RCC 7860 (cell line): ENCODE data around the gene FNDC3B.
A peak's percentile ranks its signal among the peaks of the same experiment; 100 is the strongest.

Experiments
- DNase-seq: peaks from one replicate; pipeline ENCODE4 v3.0.0-alpha.2; 2015; ENCODE audit warnings: low spot score
- FAIRE-seq: peaks from 2 replicates; lab custom pipeline; 2012; peaks lifted over from hg19 to GRCh38; lab: Jason Lieb, UNC

Gene FNDC3B

GRCh38 chr3:172372895-172373294, 333.5 kb downstream of the FNDC3B start:
- FAIRE-seq: no peak
- no peak for DNase-seq

- DNase-seq (no peak), FAIRE-seq (no peak)
Measured at GRCh38 chr3:172373912-172374311, 334.5 kb downstream of the FNDC3B start.

DNA sequence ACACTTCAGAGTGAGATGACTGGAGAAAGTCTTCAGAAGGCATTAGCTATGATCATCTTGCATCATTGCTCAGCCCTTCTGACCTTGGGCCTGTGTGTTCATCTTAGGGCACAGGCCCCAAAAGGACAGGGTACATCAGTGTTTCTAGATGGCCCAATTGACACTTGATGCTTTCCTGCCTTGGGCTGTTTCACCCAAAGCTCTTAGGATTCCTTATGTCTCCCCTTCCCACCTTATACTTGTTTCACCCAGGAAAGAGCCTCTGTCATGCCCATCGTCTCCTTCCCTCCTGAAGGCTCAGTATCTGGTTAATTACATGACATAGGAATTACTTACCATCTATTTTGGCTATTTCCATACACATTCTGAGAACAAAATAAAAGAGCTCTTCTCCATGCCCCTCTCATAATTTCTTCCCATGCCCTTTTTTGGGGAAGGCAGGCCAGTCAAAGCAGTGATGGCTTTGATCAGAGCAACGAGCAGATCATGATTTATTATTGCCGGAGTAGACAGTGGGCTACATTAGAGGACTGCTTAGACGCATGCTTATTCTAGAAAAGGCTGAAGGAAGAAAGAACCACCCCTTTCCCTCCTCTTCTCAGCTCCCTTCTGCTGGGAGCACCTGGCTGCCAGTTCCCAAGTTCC, 335.9 kb downstream of the FNDC3B start:
- FAIRE-seq: no peak
- DNase-seq: no peak

DNA sequence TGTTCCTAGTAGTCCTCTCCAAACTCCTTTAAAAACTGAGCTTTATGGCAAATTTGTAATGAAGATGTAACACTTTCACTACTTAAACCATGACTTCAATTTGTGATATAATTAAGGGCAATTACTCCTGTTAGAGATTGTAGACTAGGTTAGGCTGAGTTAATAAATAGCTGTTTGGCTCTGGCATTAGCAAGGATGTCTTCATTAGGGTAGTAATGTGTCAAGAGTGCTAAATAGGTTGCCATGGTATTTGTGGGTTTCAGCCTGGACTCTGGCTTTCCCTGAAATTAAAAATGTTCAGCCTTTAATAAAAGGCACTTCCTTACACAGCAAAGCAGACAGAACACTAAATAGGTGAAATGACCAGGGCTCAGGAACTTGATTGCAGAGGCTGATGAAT, 337.0 kb downstream of the FNDC3B start:
- DNase-seq (no peak), FAIRE-seq (no peak)

DNA sequence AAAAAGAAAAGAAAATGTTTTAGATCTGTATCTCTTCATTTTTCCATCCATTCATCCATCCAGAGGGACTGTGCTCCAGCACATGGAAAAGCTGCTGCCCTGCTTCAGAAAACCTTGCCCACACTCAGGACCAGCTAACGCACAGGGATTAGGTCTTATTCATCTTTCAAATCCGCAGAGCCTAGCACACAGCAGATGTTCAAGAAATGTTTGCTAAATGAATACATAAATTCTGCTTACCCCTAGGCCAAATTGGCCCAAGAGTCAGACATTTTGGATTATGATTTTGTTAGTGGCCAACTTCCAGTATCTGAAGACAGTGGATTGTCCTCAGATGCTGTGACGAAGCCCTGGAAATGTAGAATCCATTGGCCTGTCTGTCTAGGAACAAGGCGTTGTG, 337.5 kb downstream of the FNDC3B start:
- FAIRE-seq: no peak
- DNase-seq: no peak

- DNase-seq (no peak), FAIRE-seq (no peak)
Measured at GRCh38 chr3:172378439-172378838, 339.1 kb downstream of the FNDC3B start.

DNA sequence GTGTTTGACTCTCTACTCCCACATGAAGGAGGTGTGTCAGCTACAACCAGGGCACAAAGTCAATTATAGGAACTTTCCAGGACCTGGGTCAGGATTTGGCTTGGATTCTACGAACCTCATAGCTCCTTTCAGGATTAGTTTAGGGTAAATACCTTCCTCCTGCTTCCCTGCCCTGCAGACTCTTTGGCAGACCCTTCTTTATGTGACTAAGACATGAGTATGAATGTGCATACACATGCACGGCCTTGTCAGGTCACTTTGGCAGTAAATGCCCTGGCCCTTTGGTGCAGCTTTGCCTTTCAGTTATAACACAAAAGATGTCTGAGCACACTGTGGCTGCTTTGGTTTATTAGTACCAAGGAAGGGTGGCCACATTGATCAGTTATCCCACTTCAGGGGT, 340.0 kb downstream of the FNDC3B start:
- no peak for FAIRE-seq
- no peak for DNase-seq

GRCh38 chr3:172380632-172381031, 341.3 kb downstream of the FNDC3B start:
- FAIRE-seq (no peak), DNase-seq (no peak)

GRCh38 chr3:172383306-172383796, 344.0 kb downstream of the FNDC3B start:
- FAIRE-seq (no peak), DNase-seq (no peak)

- FAIRE-seq (peak; percentile 14), DNase-seq (no peak)
Measured at GRCh38 chr3:172384836-172385235, 345.5 kb downstream of the FNDC3B start.

DNA sequence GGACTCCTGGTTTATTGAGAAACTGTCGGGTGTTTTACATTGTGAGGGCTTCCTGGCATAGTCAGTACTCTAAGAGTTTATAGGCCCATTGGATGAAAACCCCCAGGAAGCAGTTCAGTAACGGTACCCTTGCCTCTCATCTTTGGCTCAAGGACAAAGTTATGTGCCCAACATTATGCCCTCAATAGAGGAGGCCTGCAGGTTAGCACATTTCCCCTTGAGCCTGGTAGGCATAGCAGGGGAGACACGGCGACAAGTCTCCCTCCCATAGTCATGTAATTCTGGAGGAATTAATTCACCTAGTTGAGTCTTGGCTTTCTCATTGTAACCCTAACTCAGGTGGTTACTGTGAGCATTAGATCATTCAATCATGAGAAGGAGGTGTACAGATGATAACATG, 348.4 kb downstream of the FNDC3B start:
- DNase-seq (no peak), FAIRE-seq (no peak)

DNA sequence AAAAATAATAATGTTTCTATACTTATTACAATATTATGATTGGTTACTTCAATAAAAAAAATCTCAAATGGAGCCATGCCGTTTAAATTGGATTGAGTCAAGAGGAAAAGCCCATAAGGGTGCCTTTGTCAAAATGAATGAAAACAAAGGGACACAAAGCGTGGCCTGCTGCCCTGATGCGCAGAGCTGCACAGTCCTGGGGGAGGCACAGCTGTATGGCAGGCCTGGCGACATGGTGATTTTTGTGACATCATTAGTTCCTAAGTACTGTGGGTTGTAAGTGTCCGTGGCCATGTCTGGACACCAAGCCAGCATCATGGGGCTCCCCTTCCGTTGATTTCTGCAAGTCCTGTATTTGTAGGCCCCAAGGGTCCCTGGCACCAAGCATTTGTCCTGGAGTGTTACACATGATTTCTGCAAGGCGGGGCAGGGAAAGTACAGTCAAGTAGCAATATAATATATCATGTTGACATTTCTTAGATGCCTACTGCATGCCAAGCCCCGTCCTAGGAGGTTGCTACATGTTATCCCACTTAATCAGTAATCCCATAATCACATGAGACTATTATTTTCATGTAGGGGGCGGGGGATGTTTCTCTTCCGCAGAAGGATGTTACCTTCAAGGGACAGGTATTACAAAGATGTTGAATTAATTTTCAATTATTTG, 349.2 kb downstream of the FNDC3B start:
- FAIRE-seq: no peak

DNA sequence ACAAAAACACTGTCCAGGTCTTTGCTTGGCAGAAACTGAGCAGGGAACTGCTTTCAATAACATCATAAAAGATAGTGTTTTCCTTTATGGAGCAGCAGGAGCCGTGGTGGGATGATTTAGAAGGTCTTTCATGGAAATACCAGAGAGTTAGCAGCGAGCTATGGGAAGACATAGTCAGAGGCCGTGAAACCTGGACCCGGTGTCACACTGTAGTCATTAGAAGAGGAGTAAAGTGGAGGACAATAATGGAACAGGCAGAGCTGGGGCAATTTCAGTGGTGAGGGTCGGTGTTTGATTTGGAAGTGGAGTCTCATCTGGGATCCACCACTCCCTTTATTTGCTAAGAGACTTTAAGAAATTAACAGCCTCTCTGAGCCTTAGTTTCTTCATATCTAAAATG, 351.4 kb downstream of the FNDC3B start:
- FAIRE-seq: no peak
- no peak for DNase-seq

More for the DNA sequence above, 349.2 kb downstream of the FNDC3B start:
- DNase-seq: no peak

DNA sequence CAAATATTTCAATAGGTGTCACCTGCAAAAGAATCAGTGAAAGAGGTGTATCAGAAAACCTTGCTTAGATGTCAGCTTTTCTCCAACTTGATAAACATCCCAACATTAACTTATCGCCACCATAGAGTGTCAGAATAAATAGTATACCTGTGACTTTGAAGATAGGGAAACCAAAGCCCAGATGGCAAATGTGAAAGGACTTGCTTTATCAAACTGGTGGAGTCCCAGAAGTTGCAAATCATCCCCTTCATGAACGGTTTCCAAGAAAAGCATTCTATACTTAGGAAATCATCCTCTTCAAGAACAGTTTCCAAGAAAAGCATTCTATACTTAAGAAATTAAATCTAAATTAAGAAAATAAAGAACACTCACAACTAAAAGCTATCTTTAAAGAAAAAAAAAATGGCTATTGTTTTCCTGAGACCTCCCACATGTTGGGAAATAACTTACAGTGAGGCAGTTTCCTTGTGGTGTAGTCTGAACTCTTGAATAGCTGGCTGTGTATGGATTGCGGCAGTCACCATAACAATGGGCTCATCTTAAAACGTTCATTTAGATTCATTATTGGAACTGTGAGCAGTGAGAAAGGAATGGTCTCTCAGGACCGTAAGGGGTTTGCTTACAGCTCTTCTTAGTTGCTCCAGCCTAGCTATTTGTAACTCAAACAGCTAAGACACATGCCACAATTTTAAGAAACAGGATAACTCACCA, 352.4 kb downstream of the FNDC3B start:
- DNase-seq: no peak
- no peak for FAIRE-seq

GRCh38 chr3:172394692-172395091, 355.3 kb downstream of the FNDC3B start:
- DNase-seq (no peak), FAIRE-seq (no peak)

DNA sequence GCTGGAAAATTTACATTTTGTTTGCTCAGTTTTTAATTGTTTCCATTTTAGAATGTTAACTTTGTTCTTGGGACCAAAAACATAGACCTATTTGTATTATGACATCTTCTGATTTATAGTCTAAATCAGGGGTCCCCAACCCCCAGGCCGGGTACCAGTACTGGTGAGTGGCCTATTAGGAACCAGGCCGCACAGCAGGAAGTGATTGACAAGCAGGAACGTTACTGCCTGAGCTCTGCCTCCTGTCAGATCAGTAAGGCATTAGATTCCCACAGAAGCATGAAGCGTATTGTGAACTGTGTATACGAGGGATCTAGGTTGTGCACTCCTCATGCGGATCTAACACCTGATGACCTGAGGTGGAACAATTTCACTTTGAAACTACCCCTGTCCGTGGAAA, 357.0 kb downstream of the FNDC3B start:
- DNase-seq (no peak), FAIRE-seq (no peak)

GRCh38 chr3:172397716-172398405, 358.5 kb downstream of the FNDC3B start:
- FAIRE-seq: no peak

GRCh38 chr3:172398484-172398883, 359.1 kb downstream of the FNDC3B start:
- no peak for FAIRE-seq
- DNase-seq: no peak

More at GRCh38 chr3:172397716-172398405, 358.5 kb downstream of the FNDC3B start:
- no peak for DNase-seq

- DNase-seq: no peak
- FAIRE-seq: no peak
Measured at GRCh38 chr3:172402090-172402489, 362.7 kb downstream of the FNDC3B start.

DNA sequence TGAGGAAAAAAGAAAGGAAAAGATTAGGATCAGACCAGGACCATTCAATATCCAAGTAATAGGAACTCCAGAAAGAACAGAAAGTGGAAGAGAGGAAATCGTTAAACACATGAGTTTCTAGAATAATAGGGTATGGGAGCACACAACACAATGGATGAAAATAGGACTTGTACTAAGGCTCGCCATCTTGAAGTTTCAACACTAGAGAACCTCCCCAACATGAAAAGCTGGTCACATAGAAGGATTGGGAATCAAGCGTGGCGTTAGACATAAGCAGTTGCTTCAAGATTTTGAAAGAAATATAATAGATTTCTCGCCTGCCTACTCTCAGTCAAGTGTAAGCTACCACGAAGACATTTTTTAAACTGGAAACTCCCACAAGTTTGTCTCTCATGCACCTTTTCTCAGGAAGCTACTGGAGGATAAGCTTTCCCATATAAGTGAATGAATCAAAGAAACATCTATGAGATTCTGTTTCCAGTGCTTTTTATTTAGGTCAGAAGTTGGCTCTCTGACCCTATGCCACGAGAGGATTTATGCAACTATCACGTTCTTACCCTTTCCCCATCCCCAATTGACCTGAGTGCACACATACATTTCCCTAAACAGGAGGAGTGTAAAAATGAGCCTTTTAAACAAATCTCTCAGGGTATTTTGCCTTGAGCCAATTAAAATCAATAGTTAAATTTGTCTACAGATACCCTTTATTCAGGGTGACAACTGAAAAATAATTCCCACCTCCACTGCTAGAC, 363.7 kb downstream of the FNDC3B start:
- DNase-seq: no peak
- no peak for FAIRE-seq
